PC-3 (cell line): Measurements from ENCODE around the gene IPCEF1. TPM values are rescaled to one million over a fixed set of nuclear protein-coding genes. Genes with fewer than 3 reads are reported as not detected.
"Not testable (repeated sequence)": the region's sequence is repeated elsewhere in the genome, so short reads cannot be mapped to it uniquely, and the experiment has no call there.

ENCODE experiments used
- ATAC-seq: fragments of 200-7000 bp; cut with Tn5 transposase; 2 replicates; pipeline ENCODE4 v1.9.1; 2020; ENCODE audit warnings: mild to moderate bottlenecking, moderate library complexity
- BruUV-seq: library from RNA; stranded (reverse); fragments of 400-500 nt; replicated peaks from 2 replicates; lab custom pipeline; 2021; lab: Mats Ljungman, UMichigan
- CTCF ChIA-PET: fragments of 300-600 bp; sonication (Branson Sonifier 250); formaldehyde crosslinking; loops from one replicate; lab custom pipeline; 2022; ENCODE audit warnings: antibody characterized with exemption; lab: Charles Lee
- POLR2A ChIA-PET: fragments of 300-600 bp; sonication (Branson Sonifier 250); formaldehyde crosslinking; loops from one replicate; lab custom pipeline; 2022; ENCODE audit warnings: antibody characterized with exemption; ENCODE audit not compliant: unreplicated experiment; lab: Charles Lee
- DNase-seq: peaks from one replicate; pipeline ENCODE4 v3.0.0-alpha.2; 2015
- H2AFZ ChIP-seq: fragments of 300-600 bp; sonication (generic); 2 replicates; pipeline ENCODE4 v1.6.0; 2016; ENCODE audit warnings: antibody characterized with exemption, low read length
- H3F3A ChIP-seq: fragments of 300-600 bp; sonication (generic); one replicate; pipeline ENCODE4 v1.6.0; 2017; ENCODE audit warnings: antibody characterized with exemption, low read length, control low read depth, mild to moderate bottlenecking; ENCODE audit not compliant: unreplicated experiment
- H3K27ac ChIP-seq: fragments of 300-600 bp; sonication (generic); 2 replicates; pipeline ENCODE4 v1.5.1; 2016; ENCODE audit warnings: mild to moderate bottlenecking, low read length
- H3K27me3 ChIP-seq: fragments of 300-600 bp; sonication (generic); 2 replicates; pipeline ENCODE4 v1.6.1; 2016; ENCODE audit warnings: low read length, mixed read lengths
- H3K36me3 ChIP-seq: fragments of 300-600 bp; sonication (generic); 2 replicates; pipeline ENCODE4 v1.6.1; 2016; ENCODE audit warnings: low read depth, mixed run types, low read length, mixed read lengths
- H3K4me1 ChIP-seq: fragments of 300-600 bp; sonication (generic); 2 replicates; pipeline ENCODE4 v1.5.1; 2016; ENCODE audit warnings: low read length; ENCODE audit not compliant: insufficient read depth
- H3K4me2 ChIP-seq: fragments of 300-600 bp; sonication (generic); 2 replicates; pipeline ENCODE4 v1.6.0; 2016; ENCODE audit warnings: low read length
- H3K4me3 ChIP-seq: fragments of 300-600 bp; sonication (generic); 2 replicates; pipeline ENCODE4 v1.5.1; 2016; ENCODE audit warnings: mild to moderate bottlenecking, low read length, mixed read lengths
- H3K79me2 ChIP-seq: fragments of 300-600 bp; sonication (generic); 2 replicates; pipeline ENCODE4 v1.6.1; 2017; ENCODE audit warnings: low read length, mixed read lengths
- H3K9ac ChIP-seq: fragments of 300-600 bp; sonication (generic); 2 replicates; pipeline ENCODE4 v1.6.0; 2016; ENCODE audit warnings: mild to moderate bottlenecking, low read length
- H3K9me2 ChIP-seq: fragments of 300-600 bp; sonication (generic); replicated peaks from 2 replicates; pipeline ENCODE4 v1.6.1; 2016; ENCODE audit warnings: mixed run types, low read length, mixed read lengths
- H3K9me3 ChIP-seq: fragments of 300-600 bp; sonication (generic); 2 replicates; pipeline ENCODE4 v1.6.1; 2016; ENCODE audit warnings: low read length, mixed read lengths
- H4K20me1 ChIP-seq: fragments of 300-600 bp; sonication (generic); 2 replicates; pipeline ENCODE4 v1.6.1; 2016; ENCODE audit warnings: low read length, mixed read lengths
- CTCF ChIP-seq: fragments of 300-600 bp; sonication (generic); conservative IDR thresholded peaks from 2 replicates; pipeline ENCODE4 v1.5.1; 2017; ENCODE audit warnings: antibody characterized with exemption, low read depth, mild to moderate bottlenecking, low read length
- EZH2 ChIP-seq: fragments of 300-600 bp; sonication (generic); IDR thresholded peaks from one replicate; pipeline ENCODE4 v1.6.1; 2017; ENCODE audit warnings: antibody characterized with exemption, mild to moderate bottlenecking, low read length; ENCODE audit not compliant: unreplicated experiment
- EZH2phosphoT487 ChIP-seq: fragments of 300-600 bp; sonication (generic); IDR thresholded peaks from 2 replicates; pipeline ENCODE4 v1.6.1; 2018; ENCODE audit warnings: mild to moderate bottlenecking, antibody characterized with exemption, low read length, borderline replicate concordance
- intact Hi-C: fragments of 100-400 bp; cut with micrococcal nuclease; formaldehyde crosslinking; loops from 2 replicates; pipeline ENCODE4 v1.9.0; 2023
- total RNA-seq: library from RNA; depleted of rRNA; stranded (reverse); fragments of >200 nt; gene quantifications from 2 replicates; pipeline ENCODE4 v1.2.3, GENCODE V29; 2014

IPCEF1 gene
- total RNA-seq, 1 experiment from 2014 or later, result 0.29 TPM

GRCh38 chr6:154337406-154338005, 19.1 kb downstream of the IPCEF1 start:
- H2AFZ ChIP-seq, result no peak overlapping the region
- ChIA-PET POLR2A (no interaction called here), CTCF (no interaction called here)
- H3K27me3 ChIP-seq, result no peaks in the 10 kb centered on the region
- intact Hi-C loops, result no loop called here
- no peak for ATAC-seq
- no peak overlapping the region for H3K27ac ChIP-seq
- DNase-seq, result no peak
- no peaks in the 10 kb centered on the region for H3K36me3 ChIP-seq
- no peak overlapping the region for H3K9ac ChIP-seq
- no TSS peak for BruUV-seq
- no peak for TF ChIP-seq EZH2phosphoT487
- no peak for TF ChIP-seq CTCF
- TF ChIP-seq EZH2, result no peak
- H3K4me1 ChIP-seq, result no peaks in the 10 kb centered on the region
- H4K20me1 ChIP-seq, result no peaks in the 10 kb centered on the region
- no peaks in the 10 kb centered on the region for H3K9me2 ChIP-seq
- H3K9me3 ChIP-seq, result no peaks in the 10 kb centered on the region
- no peak overlapping the region for H3K4me2 ChIP-seq
- no peak overlapping the region for H3K4me3 ChIP-seq
- H3K79me2 ChIP-seq, result no peaks in the 10 kb centered on the region
- no peaks in the 10 kb centered on the region for H3F3A ChIP-seq

- DNase-seq, CTCF ChIA-PET, H3K36me3 ChIP-seq, H3K4me3 ChIP-seq, H3K79me2 ChIP-seq, H2AFZ ChIP-seq, BruUV-seq, H3F3A ChIP-seq, intact Hi-C loops, H3K9me2 ChIP-seq, POLR2A ChIA-PET, H3K9ac ChIP-seq, H3K4me2 ChIP-seq, H3K27me3 ChIP-seq, H4K20me1 ChIP-seq, H3K9me3 ChIP-seq, H3K4me1 ChIP-seq, H3K27ac ChIP-seq, ATAC-seq: not testable (repeated sequence)
Measured at GRCh38 chr6:154334147-154334546, 22.5 kb downstream of the IPCEF1 start.

- DNase-seq, result no peak
- POLR2A ChIA-PET, result no interaction called here
- H3K9ac ChIP-seq, result no peak overlapping the region
- H3K27me3 ChIP-seq, result no peaks in the 10 kb centered on the region
- H3K9me3 ChIP-seq, result no peaks in the 10 kb centered on the region
- H3K4me2 ChIP-seq, result no peak overlapping the region
- H3K79me2 ChIP-seq, result no peaks in the 10 kb centered on the region
- H4K20me1 ChIP-seq, result no peaks in the 10 kb centered on the region
- BruUV-seq, result no TSS peak
- no peaks in the 10 kb centered on the region for H3K36me3 ChIP-seq
- TF ChIP-seq CTCF (no peak), EZH2 (no peak), EZH2phosphoT487 (no peak)
- no peak overlapping the region for H3K4me3 ChIP-seq
- no peak overlapping the region for H2AFZ ChIP-seq
- intact Hi-C loops, result no loop called here
- no peaks in the 10 kb centered on the region for H3K4me1 ChIP-seq
- no peaks in the 10 kb centered on the region for H3K9me2 ChIP-seq
- CTCF ChIA-PET, result no interaction called here
- ATAC-seq, result no peak
- no peaks in the 10 kb centered on the region for H3F3A ChIP-seq
- no peak overlapping the region for H3K27ac ChIP-seq
Measured at GRCh38 chr6:154331750-154332149, 24.9 kb downstream of the IPCEF1 start.
